GM18858 (cell line): Measurements from ENCODE around the gene TSPY1.
"Not testable (repeated sequence)": the region's sequence is repeated elsewhere in the genome, so short reads cannot be mapped to it uniquely, and the experiment has no call there.

ENCODE experiments used
- ATAC-seq: cut with Tn5 transposase; IDR thresholded peaks from one replicate; pipeline ENCODE4 v1.9.1; 2021; ENCODE audit not compliant: unreplicated experiment

TSPY1 gene

GRCh38 chrY:9466655-9467054, at the start of gene TSPY1:
Gene TSPY1 (plus strand): TSS chrY:9466955. CDS start chrY:9467001, 46 bp downstream.
- ATAC-seq, result not testable (repeated sequence)

GRCh38 chrY:9486967-9487366, 20.2 kb downstream of the TSPY1 start, which contains the start of gene TSPY9:
Gene TSPY9 (plus strand): TSS chrY:9487267. CDS start chrY:9487313, 46 bp downstream.
- ATAC-seq, result not testable (repeated sequence)

- ATAC-seq, result not testable (repeated sequence)
These were observed 37.6 kb downstream of the TSPY1 start for GRCh38 chrY:9504396-9504795.

GRCh38 chrY:9516287-9516686, 49.5 kb downstream of the TSPY1 start:
- ATAC-seq, result not testable (repeated sequence)
